Left ventricle myocardium inferior (tissue), 1 donor: ENCODE results near the gene DLX5. TPM values are rescaled to one million over a fixed set of nuclear protein-coding genes. Genes with fewer than 3 reads are reported as not detected.
A peak's percentile ranks its signal among the peaks of the same experiment; 100 is the strongest.

Experiments
- DNase-seq: peaks from one replicate; pipeline ENCODE4 v3.0.0-alpha.2; 2020
- H3K27ac ChIP-seq: fragments of 200-600 bp; replicated peaks from 2 replicates; pipeline ENCODE4 v1.8.0; 2021
- H3K27me3 ChIP-seq: fragments of 200-600 bp; 2 replicates; pipeline ENCODE4 v1.8.0; 2021; ENCODE audit warnings: low read depth
- H3K36me3 ChIP-seq: fragments of 200-600 bp; 2 replicates; pipeline ENCODE4 v1.8.0; 2021
- H3K4me1 ChIP-seq: fragments of 200-600 bp; 2 replicates; pipeline ENCODE4 v1.8.0; 2021
- H3K4me3 ChIP-seq: fragments of 200-600 bp; 2 replicates; pipeline ENCODE4 v1.8.0; 2021; ENCODE audit warnings: mild to moderate bottlenecking, moderate library complexity
- H3K9me3 ChIP-seq: fragments of 200-600 bp; replicated peaks from 2 replicates; pipeline ENCODE4 v1.8.0; 2021
- CTCF ChIP-seq: fragments of 200-600 bp; IDR thresholded peaks from 2 replicates; pipeline ENCODE4 v1.8.0; 2021; ENCODE audit warnings: antibody characterized with exemption, mild to moderate bottlenecking, borderline replicate concordance
- intact Hi-C: fragments of 100-400 bp; cut with micrococcal nuclease; formaldehyde crosslinking; loops from one replicate; pipeline ENCODE4 v1.11.0; 2022
- total RNA-seq: library from RNA; stranded (reverse); fragmentation: NEBNext Ultra II Directional; extraction: Animal tissue kit (Norgen Biotek cat#: 25700); gene quantifications from one replicate; pipeline ENCODE4 v1.2.1, GENCODE V29; 2021
- donor health status: DM: no; HTN: yes; CAD: no; lungs with severe emphysema.

Gene DLX5
- total RNA-seq, 1 donor from 2014 or later: not detected

- no peak for DNase-seq
- no peak for TF ChIP-seq CTCF
- Histone ChIP-seq H3K36me3 (no peaks in the 10 kb centered on the region), H3K4me3 (peak overlapping the region; percentile 61), H3K9me3 (no peaks in the 10 kb centered on the region), H3K27ac (no peak overlapping the region), H3K27me3 (peaks cover 100% of the 10 kb centered on the region), H3K4me1 (peaks cover 63% of the 10 kb centered on the region)
- intact Hi-C loops: loop anchor here (5.0 to 10.0 kb wide), 2 partner anchors 948 to 1110 kb away; no protein-coding TSS in a partner anchor
Observed at GRCh38 chr7:97025130-97025499, 484 bp upstream of the DLX5 start.

DNA sequence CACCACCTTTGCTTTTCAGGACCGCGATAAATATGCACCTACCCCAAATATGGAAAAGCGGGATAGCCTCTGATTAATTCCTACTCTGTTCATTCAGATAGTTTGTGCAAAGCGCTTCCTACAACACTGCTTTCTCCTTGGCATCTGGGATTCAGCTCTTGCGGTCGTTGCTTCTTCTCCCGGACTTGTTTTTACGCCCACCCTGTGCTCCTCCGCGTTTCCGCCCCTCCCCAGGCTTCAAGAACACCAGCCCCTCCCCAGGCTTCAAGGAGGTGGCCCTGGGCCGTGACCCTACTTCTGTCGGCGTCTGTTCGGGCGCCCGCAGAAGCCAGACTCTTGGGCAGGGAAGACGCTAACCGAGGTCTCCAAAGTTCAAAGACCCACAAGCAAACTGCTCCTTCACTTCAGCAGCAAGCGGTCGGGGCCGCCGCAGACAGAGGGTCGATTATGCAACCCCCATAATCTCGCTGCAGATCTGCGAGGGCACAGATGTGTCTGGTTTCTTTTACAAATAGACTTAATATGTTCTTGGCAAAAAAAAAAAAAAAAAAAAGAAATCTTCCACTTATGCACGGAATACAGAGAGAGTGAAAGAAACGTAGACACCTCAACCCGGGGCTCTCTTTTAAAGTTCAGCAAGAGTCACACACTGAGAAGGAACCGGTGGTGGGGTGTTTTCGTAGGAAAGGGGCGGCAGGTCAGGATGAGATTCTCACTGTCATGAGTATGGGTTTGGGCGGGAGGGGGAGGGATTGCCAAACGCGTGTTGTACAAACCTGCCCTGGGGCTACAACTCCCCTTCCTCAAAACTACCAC, 1.9 kb downstream of the DLX5 start:
- no peak for TF ChIP-seq CTCF
- H3K9me3 ChIP-seq: no peaks in the 10 kb centered on the region
- no peak overlapping the region for H3K4me3 ChIP-seq
- H3K4me1 ChIP-seq: peaks cover 73% of the 10 kb centered on the region
- peaks cover 100% of the 10 kb centered on the region for H3K27me3 ChIP-seq
- H3K27ac ChIP-seq: no peak overlapping the region
- no peak for DNase-seq
- H3K36me3 ChIP-seq: no peaks in the 10 kb centered on the region
- intact Hi-C loops: loop anchor here (10.0 kb wide), 1 partner anchor 1108 kb away; no protein-coding TSS in a partner anchor

GRCh38 chr7:97021747-97022490, 2.7 kb downstream of the DLX5 start:
- Histone ChIP-seq H3K27me3 (peaks cover 100% of the 10 kb centered on the region), H3K27ac (no peak overlapping the region), H3K4me1 (peaks cover 73% of the 10 kb centered on the region), H3K9me3 (no peaks in the 10 kb centered on the region), H3K4me3 (no peak overlapping the region), H3K36me3 (no peaks in the 10 kb centered on the region)
- no peak for TF ChIP-seq CTCF
- no peak for DNase-seq
- intact Hi-C loops: loop anchor here (10.0 kb wide), 1 partner anchor 1107 kb away; no protein-coding TSS in a partner anchor

- intact Hi-C loops: loop anchor here (10.0 kb wide), 1 partner anchor 1106 kb away; no protein-coding TSS in a partner anchor
- Histone ChIP-seq H3K27me3 (peaks cover 100% of the 10 kb centered on the region), H3K4me1 (peaks cover 73% of the 10 kb centered on the region), H3K4me3 (peak overlapping the region; percentile 34), H3K27ac (no peak overlapping the region), H3K36me3 (no peaks in the 10 kb centered on the region), H3K9me3 (no peaks in the 10 kb centered on the region)
- no peak for TF ChIP-seq CTCF
- no peak for DNase-seq
Observed at GRCh38 chr7:97020996-97021746, 3.5 kb downstream of the DLX5 start.

- H3K4me1 ChIP-seq: peaks cover 67% of the 10 kb centered on the region
- intact Hi-C loops: loop anchor here (10.0 kb wide), 1 partner anchor 1106 kb away; no protein-coding TSS in a partner anchor
- no peak for DNase-seq
Observed at GRCh38 chr7:97020601-97020995, 4.0 kb downstream of the DLX5 start.

More at GRCh38 chr7:97020601-97020995, 4.0 kb downstream of the DLX5 start:
- Histone ChIP-seq H3K27me3 (peaks cover 100% of the 10 kb centered on the region), H3K36me3 (no peaks in the 10 kb centered on the region), H3K4me3 (peak overlapping the region; percentile 34), H3K9me3 (no peaks in the 10 kb centered on the region), H3K27ac (no peak overlapping the region)
- no peak for TF ChIP-seq CTCF
